ENCODE results near the gene CTSA.

DNA sequence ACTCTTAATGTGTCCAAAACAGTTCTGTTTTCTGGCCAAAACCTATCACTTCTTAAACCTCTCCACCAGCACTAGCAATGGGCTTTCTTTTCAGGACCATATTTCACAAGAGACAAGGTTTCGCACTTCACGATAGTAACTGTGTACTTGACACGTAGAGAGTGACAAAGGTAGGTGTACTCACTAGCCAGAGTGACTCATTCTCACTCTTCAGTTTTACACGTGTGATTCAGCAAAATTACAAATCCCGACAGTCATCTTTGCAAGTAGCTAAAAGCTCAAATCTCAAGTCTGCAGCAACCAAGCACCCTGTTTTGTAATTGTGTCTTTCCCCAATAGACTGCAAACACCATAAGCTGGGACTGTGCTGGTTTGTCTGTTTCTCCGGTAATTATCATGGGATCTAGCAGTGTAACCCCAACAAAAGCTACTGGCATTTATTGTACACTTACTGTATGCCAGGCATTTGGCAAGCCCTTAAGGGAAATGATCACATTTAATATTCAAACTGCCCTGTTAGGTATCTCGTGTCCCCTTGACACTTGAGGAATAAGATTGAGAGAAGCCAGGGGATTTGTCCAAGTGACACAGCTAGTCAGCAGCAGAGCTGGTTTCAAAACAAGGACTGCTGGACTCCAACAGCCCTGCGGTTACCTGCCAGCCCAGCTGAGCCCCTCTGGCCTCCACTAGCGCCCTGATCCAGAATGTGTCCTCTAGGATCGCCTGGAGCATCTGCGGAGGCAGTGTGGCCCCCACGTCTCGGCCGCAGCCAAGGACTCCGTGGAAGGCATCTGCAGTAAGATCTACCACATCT is 53.2 kb downstream of the CTSA start:
- TF ChIP-seq, protein P1, sequence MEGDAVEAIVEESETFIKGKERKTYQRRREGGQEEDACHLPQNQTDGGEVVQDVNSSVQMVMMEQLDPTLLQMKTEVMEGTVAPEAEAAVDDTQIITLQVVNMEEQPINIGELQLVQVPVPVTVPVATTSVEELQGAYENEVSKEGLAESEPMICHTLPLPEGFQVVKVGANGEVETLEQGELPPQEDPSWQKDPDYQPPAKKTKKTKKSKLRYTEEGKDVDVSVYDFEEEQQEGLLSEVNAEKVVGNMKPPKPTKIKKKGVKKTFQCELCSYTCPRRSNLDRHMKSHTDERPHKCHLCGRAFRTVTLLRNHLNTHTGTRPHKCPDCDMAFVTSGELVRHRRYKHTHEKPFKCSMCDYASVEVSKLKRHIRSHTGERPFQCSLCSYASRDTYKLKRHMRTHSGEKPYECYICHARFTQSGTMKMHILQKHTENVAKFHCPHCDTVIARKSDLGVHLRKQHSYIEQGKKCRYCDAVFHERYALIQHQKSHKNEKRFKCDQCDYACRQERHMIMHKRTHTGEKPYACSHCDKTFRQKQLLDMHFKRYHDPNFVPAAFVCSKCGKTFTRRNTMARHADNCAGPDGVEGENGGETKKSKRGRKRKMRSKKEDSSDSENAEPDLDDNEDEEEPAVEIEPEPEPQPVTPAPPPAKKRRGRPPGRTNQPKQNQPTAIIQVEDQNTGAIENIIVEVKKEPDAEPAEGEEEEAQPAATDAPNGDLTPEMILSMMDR (IDR thresholded peaks at IDR 0.05), result no peak
- TF ChIP-seq EZH2phosphoT487 (IDR thresholded peaks at IDR 0.05), result no peak

All from neural progenitor cell (in vitro differentiated cells).